Kidney epithelial cell (primary cell): ENCODE measurements around the gene RICTOR. TPM values are rescaled to one million over a fixed set of nuclear protein-coding genes. Genes with fewer than 3 reads are reported as not detected.

Experiments
- DNase-seq: peaks from one replicate; pipeline ENCODE4 v3.0.0-alpha.2; 2010; ENCODE audit warnings: low read depth
- H3K27me3 ChIP-seq: 2 replicates; pipeline ENCODE4 v1.6.0; 2011; ENCODE audit warnings: low read length; ENCODE audit not compliant: control insufficient read depth, insufficient read depth
- H3K36me3 ChIP-seq: 2 replicates; pipeline ENCODE4 v1.5.1; 2011; ENCODE audit warnings: low read length; ENCODE audit not compliant: control insufficient read depth, insufficient read depth
- H3K4me3 ChIP-seq: 2 replicates; pipeline ENCODE4 v1.5.1; 2011; ENCODE audit warnings: low read depth, mild to moderate bottlenecking, control low read depth, low read length
- total RNA-seq: library from RNA; depleted of rRNA; stranded (reverse); fragments of >200 nt; gene quantifications from 2 replicates; pipeline ENCODE4 v1.2.3, GENCODE V29; 2015
- TF ChIP-seq, protein P1 (sequence below): IDR thresholded peaks from 2 replicates; pipeline ENCODE4 v1.5.1; 2011; ENCODE audit warnings: mild to moderate bottlenecking, moderate library complexity, low read length, control low read depth, inconsistent platforms; ENCODE audit not compliant: insufficient read depth, poor library complexity, severe bottlenecking

Gene RICTOR
- total RNA-seq, 1 donor from 2014 or later, result 19.9 TPM

DNA sequence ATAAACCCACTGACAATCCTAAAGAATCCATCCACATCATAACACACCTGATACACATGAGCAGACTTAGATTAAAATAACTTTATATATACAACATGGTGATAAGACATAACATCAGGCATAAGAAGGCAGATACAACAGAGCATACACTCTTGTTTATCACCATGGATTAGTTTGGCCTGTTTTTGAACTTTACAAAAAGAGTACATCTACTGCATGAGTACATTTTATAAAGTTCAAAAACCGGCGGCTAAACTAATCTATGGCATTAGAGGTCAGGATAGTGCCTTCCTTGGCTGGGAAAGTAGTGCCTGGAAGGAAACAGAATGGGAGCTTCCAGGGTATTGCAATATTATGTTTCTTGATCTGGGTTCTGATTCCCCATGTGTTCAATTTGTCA is 15.1 kb downstream of the RICTOR start:
- no peaks in the 10 kb centered on the region for H3K36me3 ChIP-seq
- H3K4me3 ChIP-seq, result no peak overlapping the region
- H3K27me3 ChIP-seq, result no peaks in the 10 kb centered on the region
- DNase-seq, result no peak
- TF ChIP-seq, protein P1, sequence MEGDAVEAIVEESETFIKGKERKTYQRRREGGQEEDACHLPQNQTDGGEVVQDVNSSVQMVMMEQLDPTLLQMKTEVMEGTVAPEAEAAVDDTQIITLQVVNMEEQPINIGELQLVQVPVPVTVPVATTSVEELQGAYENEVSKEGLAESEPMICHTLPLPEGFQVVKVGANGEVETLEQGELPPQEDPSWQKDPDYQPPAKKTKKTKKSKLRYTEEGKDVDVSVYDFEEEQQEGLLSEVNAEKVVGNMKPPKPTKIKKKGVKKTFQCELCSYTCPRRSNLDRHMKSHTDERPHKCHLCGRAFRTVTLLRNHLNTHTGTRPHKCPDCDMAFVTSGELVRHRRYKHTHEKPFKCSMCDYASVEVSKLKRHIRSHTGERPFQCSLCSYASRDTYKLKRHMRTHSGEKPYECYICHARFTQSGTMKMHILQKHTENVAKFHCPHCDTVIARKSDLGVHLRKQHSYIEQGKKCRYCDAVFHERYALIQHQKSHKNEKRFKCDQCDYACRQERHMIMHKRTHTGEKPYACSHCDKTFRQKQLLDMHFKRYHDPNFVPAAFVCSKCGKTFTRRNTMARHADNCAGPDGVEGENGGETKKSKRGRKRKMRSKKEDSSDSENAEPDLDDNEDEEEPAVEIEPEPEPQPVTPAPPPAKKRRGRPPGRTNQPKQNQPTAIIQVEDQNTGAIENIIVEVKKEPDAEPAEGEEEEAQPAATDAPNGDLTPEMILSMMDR, result no peak

DNA sequence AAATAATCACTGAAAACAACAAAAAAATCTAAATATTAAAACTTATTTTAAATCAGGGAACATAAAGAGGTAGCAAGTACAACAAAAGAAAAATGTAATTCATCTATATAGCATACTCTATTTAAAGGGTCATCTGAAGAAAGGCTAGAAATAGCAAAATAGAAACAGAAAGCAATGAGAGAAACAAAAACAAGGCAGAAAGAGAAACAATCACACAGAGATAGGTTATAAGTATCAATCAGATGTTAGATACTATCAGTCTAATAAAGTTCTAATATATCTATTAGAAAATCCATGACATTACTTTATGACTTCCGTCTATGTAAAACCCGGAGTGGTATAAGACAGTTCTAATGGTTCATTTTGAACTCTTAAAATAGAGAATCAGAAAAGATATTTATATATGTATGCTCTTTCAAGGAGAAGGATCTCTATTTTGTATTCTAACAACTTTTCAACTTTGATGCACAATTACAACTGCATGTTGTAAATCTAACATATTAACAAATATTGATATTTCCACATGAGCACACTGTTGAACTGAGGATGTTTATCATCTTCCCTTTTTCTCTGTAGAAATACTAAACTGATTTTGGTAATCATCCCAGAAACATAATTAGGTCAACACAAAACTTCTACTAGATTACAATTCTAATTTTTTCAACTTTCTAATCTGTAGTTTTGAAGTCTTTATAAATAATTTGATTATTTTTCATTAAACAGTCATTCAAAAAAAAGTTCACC is 15.8 kb downstream of the RICTOR start:
- no peak overlapping the region for H3K4me3 ChIP-seq
- TF ChIP-seq, protein P1, result no peak

DNA sequence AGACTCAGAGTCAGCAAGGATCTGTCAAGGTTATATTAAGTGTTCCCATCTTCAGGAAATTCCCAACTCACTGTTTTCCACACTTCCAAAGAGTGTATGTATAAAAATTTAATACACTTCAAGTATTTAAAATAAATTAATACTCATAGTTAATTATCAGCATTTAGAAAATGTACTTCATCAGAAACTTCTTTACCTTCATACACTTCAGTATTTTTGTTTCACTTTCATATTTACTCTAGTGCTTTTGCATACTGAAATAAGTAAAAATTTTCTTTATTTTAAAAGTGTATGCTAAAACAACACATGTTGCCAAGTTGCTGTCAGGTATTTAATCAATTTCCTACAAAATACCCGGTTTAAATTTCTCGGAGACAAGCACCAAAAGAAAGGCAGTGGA is 16.5 kb downstream of the RICTOR start:
- TF ChIP-seq, protein P1, result no peak
- Histone ChIP-seq H3K4me3 (peak overlapping the region; percentile 7), H3K27me3 (no peaks in the 10 kb centered on the region), H3K36me3 (no peaks in the 10 kb centered on the region)
- DNase-seq, result no peak

More for the DNA sequence above, 15.8 kb downstream of the RICTOR start:
- DNase-seq, result no peak
- H3K36me3 ChIP-seq, result no peaks in the 10 kb centered on the region
- no peaks in the 10 kb centered on the region for H3K27me3 ChIP-seq

DNA sequence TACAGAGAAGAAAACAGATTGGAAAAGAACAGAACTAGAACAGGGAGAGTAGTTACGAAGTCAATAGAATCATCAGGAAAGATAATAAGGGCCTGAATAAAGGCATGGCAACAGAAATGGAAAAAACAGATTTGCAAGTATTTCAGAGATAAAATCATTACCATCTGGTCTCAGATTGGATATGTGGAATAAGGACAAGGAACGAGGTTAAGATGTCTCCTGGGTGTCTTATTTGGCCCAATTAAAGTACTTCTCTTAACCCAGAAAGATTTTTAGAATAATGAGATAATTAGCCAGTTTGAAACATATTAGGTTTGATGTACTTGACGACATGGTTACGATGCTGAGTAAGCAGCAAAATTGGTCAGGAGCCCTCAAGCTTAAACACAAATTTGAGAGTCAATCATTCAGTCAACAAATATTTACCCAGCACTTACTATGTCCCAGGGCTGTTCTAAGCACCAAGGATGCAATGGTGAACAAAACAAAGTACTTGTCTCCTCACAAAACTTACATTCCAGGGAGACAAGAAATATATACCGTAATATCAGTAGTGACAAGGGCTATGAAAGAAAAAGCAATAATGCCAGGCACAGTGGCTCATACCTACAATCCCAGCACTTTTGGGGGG is 18.3 kb downstream of the RICTOR start:
- Histone ChIP-seq H3K36me3 (no peaks in the 10 kb centered on the region), H3K4me3 (no peak overlapping the region), H3K27me3 (no peaks in the 10 kb centered on the region)
- DNase-seq, result no peak
- TF ChIP-seq, protein P1, result no peak

DNA sequence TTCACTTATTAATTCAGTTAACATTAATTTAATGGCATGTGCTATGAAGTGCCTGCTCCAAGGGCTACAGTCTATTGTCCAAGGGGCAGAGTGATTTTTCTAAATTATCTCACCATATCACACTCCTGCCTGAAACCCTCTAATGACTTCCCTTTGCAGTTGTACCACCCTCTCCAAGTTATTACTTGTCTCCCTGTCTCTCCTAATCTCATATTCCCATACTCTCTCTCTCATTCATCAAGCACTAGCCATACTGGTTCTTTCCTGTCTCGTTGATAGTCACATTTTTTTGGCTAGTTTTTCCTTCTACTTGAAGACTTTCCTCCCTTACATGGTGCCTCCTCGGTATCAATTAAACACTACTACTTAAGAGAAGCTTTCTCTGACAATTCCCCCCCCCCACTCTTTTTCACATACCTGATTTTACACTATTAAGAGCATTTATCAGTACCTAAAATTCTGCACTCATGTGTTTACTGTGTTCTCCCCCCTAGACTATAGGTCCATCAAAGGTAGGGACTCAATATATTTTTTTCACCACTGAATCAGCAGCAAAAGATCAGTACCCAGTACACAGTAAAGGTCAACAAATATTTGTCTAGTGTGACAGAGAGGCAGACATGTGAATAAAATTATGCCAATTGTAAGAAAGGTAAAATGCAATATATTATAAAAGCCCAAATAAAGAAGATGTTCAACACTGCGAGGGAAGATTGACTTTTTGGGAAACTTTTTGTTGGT is 19.0 kb downstream of the RICTOR start:
- DNase-seq, result no peak

More for the DNA sequence above, 19.0 kb downstream of the RICTOR start:
- TF ChIP-seq, protein P1, result no peak
- no peaks in the 10 kb centered on the region for H3K27me3 ChIP-seq
- H3K36me3 ChIP-seq, result no peaks in the 10 kb centered on the region
- H3K4me3 ChIP-seq, result no peak overlapping the region
